ENCODE measurements around the gene KRT31. TPM values are rescaled to one million over a fixed set of nuclear protein-coding genes. Genes with fewer than 3 reads are reported as not detected.
"Not testable (repeated sequence)": the region's sequence is repeated elsewhere in the genome, so short reads cannot be mapped to it uniquely, and the experiment has no call there.

KRT31 gene
- total RNA-seq, 1 donor from 2014 or later: not detected

- no peak overlapping the region for H3K4me3 ChIP-seq
- DNase-seq: no peak
- no peak overlapping the region for H3K27ac ChIP-seq
- no peaks in the 10 kb centered on the region for H3K4me1 ChIP-seq
- H3K9me3 ChIP-seq: no peaks in the 10 kb centered on the region
- ATAC-seq: no peak
- no peaks in the 10 kb centered on the region for H3K36me3 ChIP-seq
- H3K27me3 ChIP-seq: no peaks in the 10 kb centered on the region
- intact Hi-C loops (cut with DNase I): no loop called here
- TF ChIP-seq, protein P1, sequence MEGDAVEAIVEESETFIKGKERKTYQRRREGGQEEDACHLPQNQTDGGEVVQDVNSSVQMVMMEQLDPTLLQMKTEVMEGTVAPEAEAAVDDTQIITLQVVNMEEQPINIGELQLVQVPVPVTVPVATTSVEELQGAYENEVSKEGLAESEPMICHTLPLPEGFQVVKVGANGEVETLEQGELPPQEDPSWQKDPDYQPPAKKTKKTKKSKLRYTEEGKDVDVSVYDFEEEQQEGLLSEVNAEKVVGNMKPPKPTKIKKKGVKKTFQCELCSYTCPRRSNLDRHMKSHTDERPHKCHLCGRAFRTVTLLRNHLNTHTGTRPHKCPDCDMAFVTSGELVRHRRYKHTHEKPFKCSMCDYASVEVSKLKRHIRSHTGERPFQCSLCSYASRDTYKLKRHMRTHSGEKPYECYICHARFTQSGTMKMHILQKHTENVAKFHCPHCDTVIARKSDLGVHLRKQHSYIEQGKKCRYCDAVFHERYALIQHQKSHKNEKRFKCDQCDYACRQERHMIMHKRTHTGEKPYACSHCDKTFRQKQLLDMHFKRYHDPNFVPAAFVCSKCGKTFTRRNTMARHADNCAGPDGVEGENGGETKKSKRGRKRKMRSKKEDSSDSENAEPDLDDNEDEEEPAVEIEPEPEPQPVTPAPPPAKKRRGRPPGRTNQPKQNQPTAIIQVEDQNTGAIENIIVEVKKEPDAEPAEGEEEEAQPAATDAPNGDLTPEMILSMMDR (IDR thresholded peaks at IDR 0.05): no peak
Measured at GRCh38 chr17:41403404-41404023, 6.1 kb upstream of the KRT31 start.

GRCh38 chr17:41402161-41402560 is 4.8 kb upstream of the KRT31 start:
- DNase-seq: no peak
- Histone ChIP-seq H3K27ac (no peak overlapping the region), H3K36me3 (no peaks in the 10 kb centered on the region), H3K4me1 (no peaks in the 10 kb centered on the region), H3K27me3 (no peaks in the 10 kb centered on the region), H3K4me3 (no peak overlapping the region), H3K9me3 (no peaks in the 10 kb centered on the region)
- no peak for ATAC-seq
- TF ChIP-seq, protein P1 (IDR thresholded peaks at IDR 0.05): no peak
- intact Hi-C loops (cut with DNase I): no loop called here

- no peaks in the 10 kb centered on the region for H3K4me1 ChIP-seq
- TF ChIP-seq, protein P1 (IDR thresholded peaks at IDR 0.05): no peak
- no peaks in the 10 kb centered on the region for H3K9me3 ChIP-seq
- H3K27me3 ChIP-seq: no peaks in the 10 kb centered on the region
- no peak for DNase-seq
- intact Hi-C loops (cut with DNase I): no loop called here
- H3K27ac ChIP-seq: no peak overlapping the region
- no peak for ATAC-seq
- H3K36me3 ChIP-seq: no peaks in the 10 kb centered on the region
- H3K4me3 ChIP-seq: no peak overlapping the region
Measured at GRCh38 chr17:41396340-41396739, 1.1 kb downstream of the KRT31 start.

- DNase-seq: no peak
- Histone ChIP-seq H3K27ac (no peak overlapping the region), H3K27me3 (peaks cover under 1% of the 10 kb centered on the region), H3K4me3 (no peak overlapping the region), H3K9me3 (no peaks in the 10 kb centered on the region), H3K4me1 (no peaks in the 10 kb centered on the region), H3K36me3 (no peaks in the 10 kb centered on the region)
- intact Hi-C loops (cut with DNase I): no loop called here
- TF ChIP-seq, protein P1 (IDR thresholded peaks at IDR 0.05): no peak
- no peak for ATAC-seq
Measured at GRCh38 chr17:41395611-41396010, 1.8 kb downstream of the KRT31 start.

DNA sequence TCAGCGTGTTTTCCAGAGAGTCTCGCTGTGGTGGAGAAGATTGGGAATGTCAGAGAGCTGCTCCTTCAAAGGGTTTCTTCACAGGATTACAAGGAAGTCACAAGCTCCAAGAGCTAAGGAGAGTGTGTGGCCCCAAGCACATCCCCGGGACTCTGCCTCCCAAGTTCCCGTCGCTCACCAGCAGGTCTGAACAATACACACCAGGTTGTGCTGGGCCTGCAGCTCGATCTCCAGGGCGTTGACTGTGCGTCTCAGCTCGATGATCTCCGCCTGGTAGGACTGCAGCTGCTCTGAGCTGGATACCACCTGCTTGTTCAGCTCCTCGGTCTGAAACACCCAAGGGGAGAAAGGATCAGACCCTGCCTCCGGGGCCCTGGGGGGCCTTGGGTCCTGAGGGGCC is 2.4 kb downstream of the KRT31 start:
- ATAC-seq; H3K9me3 ChIP-seq; H3K27me3 ChIP-seq; H3K27ac ChIP-seq; H3K4me3 ChIP-seq; H3K4me1 ChIP-seq; H3K36me3 ChIP-seq; DNase-seq; intact Hi-C loops (cut with DNase I): not testable (repeated sequence)

GRCh38 chr17:41394254-41394996 is 3.0 kb downstream of the KRT31 start:
- DNase-seq: no peak
- peaks cover 4% of the 10 kb centered on the region for H3K27me3 ChIP-seq
- no peaks in the 10 kb centered on the region for H3K4me1 ChIP-seq
- no peak for ATAC-seq
- no peaks in the 10 kb centered on the region for H3K9me3 ChIP-seq
- H3K4me3 ChIP-seq: no peak overlapping the region
- H3K36me3 ChIP-seq: no peaks in the 10 kb centered on the region
- H3K27ac ChIP-seq: no peak overlapping the region
- intact Hi-C loops (cut with DNase I): no loop called here
- TF ChIP-seq, protein P1 (IDR thresholded peaks at IDR 0.05): no peak

Data from upper lobe of right lung (tissue), 1 donor.